ENCODE data around the gene LCP2.

Gene LCP2

DNA sequence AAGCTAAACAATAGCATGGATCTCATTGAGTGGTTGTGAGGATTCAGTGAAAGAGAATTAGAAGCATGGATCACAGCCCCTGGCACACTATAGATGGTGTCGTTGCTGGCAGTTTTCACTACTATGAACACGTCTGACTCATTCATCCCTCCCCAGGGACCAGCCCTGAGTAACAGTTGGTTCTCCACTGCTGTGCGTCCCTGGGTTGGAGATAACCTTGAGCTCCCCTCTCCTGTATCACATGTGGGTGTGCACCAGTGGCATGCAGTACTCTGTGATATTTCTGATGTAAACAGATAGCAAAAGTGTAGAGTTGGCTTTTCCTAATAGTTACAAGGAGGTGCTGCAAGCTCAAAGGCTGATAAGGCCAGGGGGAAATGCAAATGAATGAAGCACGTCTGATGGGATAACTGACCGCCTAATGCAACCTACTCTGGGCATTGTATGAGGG is 8.8 kb upstream of the LCP2 start:
- Histone ChIP-seq H3K9me3 (ENCODE audit: control extremely low read depth in 1 of 5, control insufficient read depth in 4 of 5, insufficient read depth in 2 of 5, low read depth in 1 of 5, low read length in 4 of 5) (no peaks in the 10 kb centered on the region), H3K4me3 (ENCODE audit: control insufficient read depth in 1 of 7, extremely low read depth in 1 of 7, insufficient read depth in 4 of 7, low read depth in 2 of 7, low read length in 6 of 7) (no peak overlapping the region), H3K36me3 (ENCODE audit: control insufficient read depth in 4 of 4, insufficient read depth in 4 of 4, low read length in 3 of 4) (no peaks in the 10 kb centered on the region), H3K4me1 (ENCODE audit: control extremely low read depth in 1 of 4, control insufficient read depth in 4 of 4, insufficient read depth in 4 of 4, low read length in 3 of 4) (peaks cover 12 to 52% (median 37%) of the 10 kb centered on the region in 4 experiments), H3K27ac (ENCODE audit: insufficient read depth in 1 of 2, low read depth in 1 of 2, low read length in 2 of 2, poor library complexity in 1 of 2, severe bottlenecking in 2 of 2) (no peak overlapping the region), H3K27me3 (replicated peaks in 2 of 5; ENCODE audit: control insufficient read depth in 4 of 5, insufficient read depth in 5 of 5, low read length in 4 of 5) (no peaks in the 10 kb centered on the region)
- ChIA-PET POLR2A (no interaction called here), CTCF (interaction anchor here (0.8 to 2.3 kb wide), 8 partner anchors 9 to 44 kb away, joined by 3 to 9 read pairs (median 4); partner anchors contain the start of gene LCP2)
- WGBS (ENCODE audit: insufficient coverage), result 100% methylated on average over 2 of the region's 5 CpGs
- DNase-seq, result no peak

DNA sequence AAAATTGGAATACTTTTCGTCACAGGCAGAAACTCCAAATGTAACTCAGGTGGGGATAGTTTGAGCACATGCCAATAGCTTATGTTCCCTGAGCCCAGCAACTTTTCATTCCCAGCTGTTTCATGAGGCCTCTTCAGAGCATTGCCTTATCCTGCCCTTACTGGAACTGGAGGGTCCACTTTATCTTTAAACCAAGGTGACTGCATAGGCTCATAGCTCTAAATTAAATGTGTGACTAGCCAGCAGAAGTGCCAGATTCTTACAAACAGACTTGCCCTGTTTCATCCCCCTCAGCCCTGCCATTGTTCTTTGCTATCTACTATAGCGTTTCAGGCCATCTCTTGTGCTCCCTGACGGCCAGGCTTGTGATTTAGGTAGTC is 8.1 kb upstream of the LCP2 start:
- ChIA-PET CTCF (interaction anchor here (1.1 to 3.6 kb wide), 7 partner anchors 8 to 43 kb away, joined by 3 to 16 read pairs (median 4); partner anchors contain the start of gene LCP2), POLR2A (no interaction called here)
- Histone ChIP-seq H3K4me1 (ENCODE audit: control extremely low read depth in 1 of 4, control insufficient read depth in 4 of 4, insufficient read depth in 4 of 4, low read length in 3 of 4) (peaks cover 12 to 53% (median 36%) of the 10 kb centered on the region in 4 experiments), H3K27me3 (replicated peaks in 2 of 5; ENCODE audit: control insufficient read depth in 4 of 5, insufficient read depth in 5 of 5, low read length in 4 of 5) (no peaks in the 10 kb centered on the region), H3K27ac (ENCODE audit: insufficient read depth in 1 of 2, low read depth in 1 of 2, low read length in 2 of 2, poor library complexity in 1 of 2, severe bottlenecking in 2 of 2) (no peak overlapping the region), H3K4me3 (ENCODE audit: control insufficient read depth in 1 of 7, extremely low read depth in 1 of 7, insufficient read depth in 4 of 7, low read depth in 2 of 7, low read length in 6 of 7) (no peak overlapping the region), H3K36me3 (ENCODE audit: control insufficient read depth in 4 of 4, insufficient read depth in 4 of 4, low read length in 3 of 4) (no peaks in the 10 kb centered on the region), H3K9me3 (ENCODE audit: control extremely low read depth in 1 of 5, control insufficient read depth in 4 of 5, insufficient read depth in 2 of 5, low read depth in 1 of 5, low read length in 4 of 5) (no peaks in the 10 kb centered on the region)
- WGBS (ENCODE audit: insufficient coverage), result 100% methylated on average over 3 of the region's 3 CpGs
- DNase-seq, result no peak

DNA sequence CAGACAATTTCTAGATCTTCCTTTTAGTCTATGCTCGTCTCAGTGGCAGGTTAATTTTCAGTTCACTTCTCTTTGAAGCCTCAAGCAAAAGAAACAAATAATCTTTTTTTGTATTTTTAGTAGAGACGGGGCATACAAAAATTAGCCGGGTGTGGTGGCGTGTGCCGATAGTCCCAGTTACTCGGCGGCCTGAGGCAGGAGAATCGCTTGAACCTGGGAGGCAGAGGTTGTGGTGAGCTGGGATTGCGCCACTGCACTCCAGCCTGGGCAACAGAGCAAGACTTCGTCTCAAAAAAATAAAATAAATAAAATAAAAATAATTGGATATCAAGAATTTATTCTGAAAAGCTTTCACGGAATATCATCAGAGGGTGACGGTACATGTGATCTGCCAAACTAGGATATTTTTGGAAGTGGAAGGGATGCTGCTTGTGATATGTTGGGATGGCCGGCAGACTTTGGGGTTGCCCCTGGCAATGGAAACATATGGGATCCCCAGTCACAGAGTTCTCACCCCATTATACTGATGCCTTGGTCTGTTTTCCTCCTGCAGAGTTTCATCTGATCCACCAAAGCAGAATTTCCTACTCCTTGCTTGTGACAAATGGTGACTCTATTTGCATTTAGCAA is 7.6 kb upstream of the LCP2 start:
- CTCF ChIA-PET, result interaction anchor here (1.1 to 3.6 kb wide), 6 partner anchors 8 to 43 kb away, joined by 3 to 16 read pairs (median 6); partner anchors contain the start of gene LCP2
- Histone ChIP-seq H3K27ac (ENCODE audit: insufficient read depth in 1 of 2, low read depth in 1 of 2, low read length in 2 of 2, poor library complexity in 1 of 2, severe bottlenecking in 2 of 2) (no peak overlapping the region), H3K4me1 (ENCODE audit: control extremely low read depth in 1 of 4, control insufficient read depth in 4 of 4, insufficient read depth in 4 of 4, low read length in 3 of 4) (peaks cover 12 to 53% (median 37%) of the 10 kb centered on the region in 4 experiments), H3K36me3 (ENCODE audit: control insufficient read depth in 4 of 4, insufficient read depth in 4 of 4, low read length in 3 of 4) (no peaks in the 10 kb centered on the region), H3K27me3 (replicated peaks in 2 of 5; ENCODE audit: control insufficient read depth in 4 of 5, insufficient read depth in 5 of 5, low read length in 4 of 5) (no peaks in the 10 kb centered on the region), H3K9me3 (ENCODE audit: control extremely low read depth in 1 of 5, control insufficient read depth in 4 of 5, insufficient read depth in 2 of 5, low read depth in 1 of 5, low read length in 4 of 5) (no peaks in the 10 kb centered on the region), H3K4me3 (ENCODE audit: control insufficient read depth in 1 of 7, extremely low read depth in 1 of 7, insufficient read depth in 4 of 7, low read depth in 2 of 7, low read length in 6 of 7) (no peak overlapping the region)
- WGBS (ENCODE audit: insufficient coverage), result 100% methylated on average over 8 of the region's 13 CpGs
- POLR2A ChIA-PET, result no interaction called here
- no peak for DNase-seq

DNA sequence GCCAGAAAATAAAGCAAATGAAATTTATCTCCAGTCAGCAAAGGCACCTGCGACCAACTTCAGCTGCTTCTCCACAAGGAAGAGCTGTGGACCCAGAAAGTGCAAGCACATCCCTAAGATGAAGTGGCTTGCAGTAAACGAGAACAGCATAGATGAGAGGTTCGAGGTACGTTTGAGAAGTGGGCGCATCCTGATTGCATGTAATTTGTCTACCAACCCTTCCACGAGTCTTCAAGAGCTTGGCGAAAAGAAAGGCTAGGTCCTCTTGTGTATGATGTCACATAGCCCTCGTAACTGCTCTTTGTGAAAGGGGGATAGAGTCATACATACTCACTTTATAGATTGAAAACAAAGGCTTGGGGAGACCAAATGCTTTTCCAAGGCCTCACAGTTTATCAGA is 6.0 kb upstream of the LCP2 start:
- H3K27me3 ChIP-seq (replicated peaks in 2 of 5; ENCODE audit: control insufficient read depth in 4 of 5, insufficient read depth in 5 of 5, low read length in 4 of 5), result no peaks in the 10 kb centered on the region
- H3K27ac ChIP-seq (ENCODE audit: insufficient read depth in 1 of 2, low read depth in 1 of 2, low read length in 2 of 2, poor library complexity in 1 of 2, severe bottlenecking in 2 of 2), result peak overlapping the region in 1 of 2 experiments; percentile 40
- peak in 1 of 3 donors; percentile 37 for DNase-seq
- H3K4me1 ChIP-seq (ENCODE audit: control extremely low read depth in 1 of 4, control insufficient read depth in 4 of 4, insufficient read depth in 4 of 4, low read length in 3 of 4), result peaks cover 15 to 58% (median 41%) of the 10 kb centered on the region in 4 experiments
- no peaks in the 10 kb centered on the region for H3K9me3 ChIP-seq (ENCODE audit: control extremely low read depth in 1 of 5, control insufficient read depth in 4 of 5, insufficient read depth in 2 of 5, low read depth in 1 of 5, low read length in 4 of 5)
- H3K36me3 ChIP-seq (ENCODE audit: control insufficient read depth in 4 of 4, insufficient read depth in 4 of 4, low read length in 3 of 4), result no peaks in the 10 kb centered on the region
- peak overlapping the region in 1 of 7 experiments; percentile 20 for H3K4me3 ChIP-seq (ENCODE audit: control insufficient read depth in 1 of 7, extremely low read depth in 1 of 7, insufficient read depth in 4 of 7, low read depth in 2 of 7, low read length in 6 of 7)
- 65% methylated on average over 7 of the region's 8 CpGs for WGBS (ENCODE audit: insufficient coverage)
- POLR2A ChIA-PET, result interaction anchor here (1.4 kb wide), 1 partner anchor 10 kb away, joined by 4 read pairs; no protein-coding TSS in a partner anchor
- CTCF ChIA-PET, result interaction anchor here (1.0 to 3.6 kb wide), 10 partner anchors 10 to 44 kb away, joined by 3 to 16 read pairs (median 4); no protein-coding TSS in a partner anchor

DNA sequence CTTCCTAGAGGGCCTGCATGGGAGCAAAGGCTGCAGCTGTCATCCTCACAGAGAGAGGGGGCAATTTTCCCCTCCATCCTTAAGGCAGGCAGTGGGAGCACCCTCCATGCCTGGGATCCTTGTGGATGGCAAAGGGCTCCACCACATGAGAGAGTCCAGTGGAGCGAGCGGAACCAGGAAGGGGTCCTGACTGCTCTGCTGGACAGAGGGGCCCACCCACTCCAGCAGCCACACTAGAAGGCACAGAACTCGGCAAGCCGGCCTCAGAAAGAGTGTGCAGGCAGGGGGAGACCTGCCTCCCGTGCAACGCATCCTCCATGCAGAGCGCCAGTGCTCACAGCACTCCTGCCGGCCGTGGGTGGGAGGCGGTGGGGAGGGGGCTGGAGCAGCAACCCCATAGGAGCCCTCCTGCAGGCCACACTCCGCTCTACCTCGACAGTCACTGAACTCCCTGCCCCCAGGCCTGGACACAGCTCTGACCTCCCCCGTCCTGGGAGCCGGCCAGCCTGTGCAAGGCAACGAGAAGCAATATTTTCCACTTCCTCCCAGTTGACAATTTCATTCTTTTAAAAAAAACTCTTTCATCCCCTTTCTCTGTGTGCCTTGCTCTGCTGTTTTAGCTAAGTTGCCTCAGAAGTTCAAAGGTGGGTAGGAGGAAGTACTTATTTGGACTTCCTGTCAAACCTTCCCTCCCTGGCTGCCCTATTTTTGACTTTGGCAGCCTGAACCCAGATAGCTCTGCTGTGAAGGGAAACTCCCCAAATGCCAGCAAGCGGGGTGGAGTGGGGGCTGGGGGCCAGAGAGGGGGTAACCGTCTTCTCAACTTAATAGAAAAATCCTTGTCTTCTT is 5.3 kb upstream of the LCP2 start:
- Histone ChIP-seq H3K36me3 (ENCODE audit: control insufficient read depth in 4 of 4, insufficient read depth in 4 of 4, low read length in 3 of 4) (no peaks in the 10 kb centered on the region), H3K27me3 (replicated peaks in 2 of 5; ENCODE audit: control insufficient read depth in 4 of 5, insufficient read depth in 5 of 5, low read length in 4 of 5) (no peaks in the 10 kb centered on the region), H3K9me3 (ENCODE audit: control extremely low read depth in 1 of 5, control insufficient read depth in 4 of 5, insufficient read depth in 2 of 5, low read depth in 1 of 5, low read length in 4 of 5) (no peaks in the 10 kb centered on the region), H3K4me1 (ENCODE audit: control extremely low read depth in 1 of 4, control insufficient read depth in 4 of 4, insufficient read depth in 4 of 4, low read length in 3 of 4) (peaks cover 21 to 65% (median 48%) of the 10 kb centered on the region in 4 experiments), H3K27ac (ENCODE audit: insufficient read depth in 1 of 2, low read depth in 1 of 2, low read length in 2 of 2, poor library complexity in 1 of 2, severe bottlenecking in 2 of 2) (peak overlapping the region in 1 of 2 experiments; percentile 40), H3K4me3 (ENCODE audit: control insufficient read depth in 1 of 7, extremely low read depth in 1 of 7, insufficient read depth in 4 of 7, low read depth in 2 of 7, low read length in 6 of 7) (peak overlapping the region in 3 of 7 experiments; percentile 20 to 45 (median 29))
- peak; percentile 72 to 90 (median 88) for DNase-seq
- ChIA-PET POLR2A (interaction anchor here (1.4 kb wide), 1 partner anchor 11 kb away, joined by 4 read pairs; no protein-coding TSS in a partner anchor), CTCF (interaction anchor here (0.9 to 24.6 kb wide), 13 partner anchors 10 to 77 kb away, joined by 3 to 430 read pairs (median 4); no protein-coding TSS in a partner anchor)
- WGBS (ENCODE audit: insufficient coverage), result 32% methylated on average over 8 of the region's 17 CpGs

DNA sequence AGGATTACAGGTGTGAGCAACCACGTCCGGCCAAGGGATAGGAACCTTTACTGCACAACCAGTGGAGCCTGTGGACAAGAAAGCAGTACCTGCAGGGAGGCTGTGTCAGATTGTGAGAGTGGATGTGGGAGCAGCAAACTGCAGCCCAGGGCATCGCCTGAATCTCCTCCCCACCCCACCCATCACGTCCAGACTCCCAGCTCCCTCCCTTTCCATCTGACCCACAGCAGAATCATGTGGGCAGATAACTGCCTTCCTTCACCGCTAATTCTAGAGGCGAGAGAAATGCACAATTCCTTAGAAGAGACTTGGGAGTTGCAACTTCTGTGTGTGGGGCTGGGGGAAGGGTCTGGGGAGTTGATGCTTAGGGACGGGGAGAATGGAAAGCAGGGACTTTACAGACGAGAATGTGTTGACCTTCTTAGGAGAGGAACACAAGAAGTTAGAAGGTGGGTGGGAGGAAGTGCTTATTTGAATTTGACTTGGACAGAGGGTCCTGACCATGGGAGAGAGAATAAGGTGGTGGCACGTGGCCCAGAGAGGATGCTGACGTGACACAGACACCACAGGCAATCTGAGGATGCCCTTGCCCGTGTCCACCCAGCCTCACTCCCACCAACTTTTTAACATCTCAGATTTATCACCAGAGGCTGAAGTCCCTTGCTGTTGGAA is 4.5 kb upstream of the LCP2 start:
- peak overlapping the region in 1 of 7 experiments; percentile 45 for H3K4me3 ChIP-seq (ENCODE audit: control insufficient read depth in 1 of 7, extremely low read depth in 1 of 7, insufficient read depth in 4 of 7, low read depth in 2 of 7, low read length in 6 of 7)
- no peaks in the 10 kb centered on the region for H3K36me3 ChIP-seq (ENCODE audit: control insufficient read depth in 4 of 4, insufficient read depth in 4 of 4, low read length in 3 of 4)
- no peak overlapping the region for H3K27ac ChIP-seq (ENCODE audit: insufficient read depth in 1 of 2, low read depth in 1 of 2, low read length in 2 of 2, poor library complexity in 1 of 2, severe bottlenecking in 2 of 2)
- H3K4me1 ChIP-seq (ENCODE audit: control extremely low read depth in 1 of 4, control insufficient read depth in 4 of 4, insufficient read depth in 4 of 4, low read length in 3 of 4), result peaks cover 23 to 71% (median 53%) of the 10 kb centered on the region in 4 experiments
- 78% methylated on average over 5 of the region's 11 CpGs for WGBS (ENCODE audit: insufficient coverage)
- no peaks in the 10 kb centered on the region for H3K27me3 ChIP-seq (replicated peaks in 2 of 5; ENCODE audit: control insufficient read depth in 4 of 5, insufficient read depth in 5 of 5, low read length in 4 of 5)
- DNase-seq, result no peak
- ChIA-PET POLR2A (interaction anchor here (0.6 kb wide), 1 partner anchor 83 kb away, joined by 3 read pairs; no protein-coding TSS in a partner anchor), CTCF (interaction anchor here (0.7 to 24.6 kb wide), 13 partner anchors 8 to 305 kb away, joined by 3 to 430 read pairs (median 5); no protein-coding TSS in a partner anchor)
- no peaks in the 10 kb centered on the region for H3K9me3 ChIP-seq (ENCODE audit: control extremely low read depth in 1 of 5, control insufficient read depth in 4 of 5, insufficient read depth in 2 of 5, low read depth in 1 of 5, low read length in 4 of 5)

All from common myeloid progenitor, CD34-positive (primary cell).